IgD-negative memory B cell (primary cell): Measurements from ENCODE around the gene PVALB. TPM values are rescaled to one million over a fixed set of nuclear protein-coding genes. Genes with fewer than 3 reads are reported as not detected.

Source experiments
- H3K27ac Mint-ChIP-seq, 3 donors: one replicate each; pipeline ENCODE4 v1.8.0; 2020 to 2022; ENCODE audit warnings: mild to moderate bottlenecking in 3 of 3, mixed read lengths in 3 of 3, moderate library complexity in 1 of 3
- H3K27me3 Mint-ChIP-seq: one replicate; pipeline ENCODE4 v1.8.0; 2021; ENCODE audit warnings: mixed read lengths
- H3K36me3 Mint-ChIP-seq: one replicate; pipeline ENCODE4 v1.8.0; 2020; ENCODE audit warnings: mild to moderate bottlenecking, mixed read lengths
- H3K4me1 Mint-ChIP-seq, 3 donors: one replicate each; pipeline ENCODE4 v1.8.0; 2020 to 2022; ENCODE audit warnings: mixed read lengths in 3 of 3, mild to moderate bottlenecking in 1 of 3
- H3K4me3 Mint-ChIP-seq, 4 donors: one replicate each; pipeline ENCODE4 v1.8.0; 2020 to 2022; ENCODE audit warnings: mild to moderate bottlenecking in 4 of 4, mixed read lengths in 4 of 4, moderate library complexity in 3 of 4
- H3K9me3 Mint-ChIP-seq, 3 donors: one replicate each; pipeline ENCODE4 v1.8.0; 2020 to 2021; ENCODE audit warnings: mixed read lengths in 3 of 3, mild to moderate bottlenecking in 1 of 3
- polyA plus RNA-seq: library from polyadenylated mRNA; unstranded; fragments of 300-500 nt; fragmentation: Illumina TruSeq; gene quantifications from one replicate; pipeline ENCODE4 v1.2.3, GENCODE V29; 2021

PVALB gene, protein sequence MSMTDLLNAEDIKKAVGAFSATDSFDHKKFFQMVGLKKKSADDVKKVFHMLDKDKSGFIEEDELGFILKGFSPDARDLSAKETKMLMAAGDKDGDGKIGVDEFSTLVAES
- not detected for polyA plus RNA-seq

GRCh38 chr22:36816636-36817524 is at the start of gene PVALB:
Gene PVALB, minus strand, starts transcription at chr22:36817035. Its CDS starts 30 bp downstream, at chr22:36817005.
- no peaks in the 10 kb centered on the region for H3K9me3 Mint-ChIP-seq
- H3K36me3 Mint-ChIP-seq: peaks cover 1% of the 10 kb centered on the region
- H3K27ac Mint-ChIP-seq: no peak within 1 kb of the TSS
- H3K4me1 Mint-ChIP-seq: peaks cover 0 to 2% (median under 1%) of the 10 kb centered on the region in 3 donors
- peaks cover 53% of the 10 kb centered on the region for H3K27me3 Mint-ChIP-seq
- H3K4me3 Mint-ChIP-seq: peak within 1 kb of the TSS in 2 of 4 donors; percentile 17 to 52

DNA sequence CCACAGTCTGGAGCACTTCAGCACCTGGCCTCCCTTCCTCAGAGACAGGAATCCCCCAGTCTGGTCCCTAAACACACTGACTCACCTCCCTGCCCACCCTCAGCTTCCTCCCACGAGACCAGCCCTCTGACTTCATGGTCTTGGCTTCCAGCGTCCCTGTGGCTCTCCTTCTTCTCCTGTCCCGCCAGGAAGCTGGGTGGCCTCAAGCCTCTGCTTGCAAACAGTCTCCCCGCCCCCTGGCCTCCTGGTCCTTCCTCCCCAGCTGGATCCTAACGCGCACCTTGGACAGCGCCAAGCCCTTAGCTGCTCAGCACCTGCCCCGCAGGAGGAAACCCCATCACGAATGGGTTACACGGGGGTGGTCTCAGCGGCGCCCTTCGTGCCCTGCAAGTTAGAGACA is 48.5 kb upstream of the PVALB start:
- Mint-ChIP-seq H3K4me1 (peaks cover 22 to 33% (median 24%) of the 10 kb centered on the region in 3 donors), H3K27me3 (no peaks in the 10 kb centered on the region), H3K9me3 (no peaks in the 10 kb centered on the region), H3K4me3 (peak overlapping the region in 1 of 4 donors; percentile 65), H3K36me3 (peaks cover 5% of the 10 kb centered on the region), H3K27ac (no peak overlapping the region)

GRCh38 chr22:36864454-36865215 is 47.8 kb upstream of the PVALB start:
- H3K9me3 Mint-ChIP-seq: no peaks in the 10 kb centered on the region
- H3K4me3 Mint-ChIP-seq: peak overlapping the region in 1 of 4 donors; percentile 76
- H3K27ac Mint-ChIP-seq: peak overlapping the region in 1 of 3 donors; percentile 16
- H3K27me3 Mint-ChIP-seq: no peaks in the 10 kb centered on the region
- H3K4me1 Mint-ChIP-seq: peaks cover 29 to 38% (median 31%) of the 10 kb centered on the region in 3 donors
- peaks cover 5% of the 10 kb centered on the region for H3K36me3 Mint-ChIP-seq

- H3K36me3 Mint-ChIP-seq: peaks cover 5% of the 10 kb centered on the region
- no peaks in the 10 kb centered on the region for H3K27me3 Mint-ChIP-seq
- H3K9me3 Mint-ChIP-seq: no peaks in the 10 kb centered on the region
- H3K4me3 Mint-ChIP-seq: no peak overlapping the region
- H3K27ac Mint-ChIP-seq: peak overlapping the region in 2 of 3 donors; percentile 16 to 77
- peaks cover 33 to 38% (median 34%) of the 10 kb centered on the region in 3 donors for H3K4me1 Mint-ChIP-seq
These were observed 47.1 kb upstream of the PVALB start for GRCh38 chr22:36863979-36864378.

- H3K4me3 Mint-ChIP-seq: peak overlapping the region; percentile 81 to 91 (median 88)
- peaks cover 35 to 38% (median 37%) of the 10 kb centered on the region in 3 donors for H3K4me1 Mint-ChIP-seq
- H3K27me3 Mint-ChIP-seq: no peaks in the 10 kb centered on the region
- H3K9me3 Mint-ChIP-seq: no peaks in the 10 kb centered on the region
- H3K27ac Mint-ChIP-seq: peak overlapping the region; percentile 60 to 96 (median 85)
- peaks cover 5% of the 10 kb centered on the region for H3K36me3 Mint-ChIP-seq
These were observed 46.4 kb upstream of the PVALB start for GRCh38 chr22:36863281-36863680.

DNA sequence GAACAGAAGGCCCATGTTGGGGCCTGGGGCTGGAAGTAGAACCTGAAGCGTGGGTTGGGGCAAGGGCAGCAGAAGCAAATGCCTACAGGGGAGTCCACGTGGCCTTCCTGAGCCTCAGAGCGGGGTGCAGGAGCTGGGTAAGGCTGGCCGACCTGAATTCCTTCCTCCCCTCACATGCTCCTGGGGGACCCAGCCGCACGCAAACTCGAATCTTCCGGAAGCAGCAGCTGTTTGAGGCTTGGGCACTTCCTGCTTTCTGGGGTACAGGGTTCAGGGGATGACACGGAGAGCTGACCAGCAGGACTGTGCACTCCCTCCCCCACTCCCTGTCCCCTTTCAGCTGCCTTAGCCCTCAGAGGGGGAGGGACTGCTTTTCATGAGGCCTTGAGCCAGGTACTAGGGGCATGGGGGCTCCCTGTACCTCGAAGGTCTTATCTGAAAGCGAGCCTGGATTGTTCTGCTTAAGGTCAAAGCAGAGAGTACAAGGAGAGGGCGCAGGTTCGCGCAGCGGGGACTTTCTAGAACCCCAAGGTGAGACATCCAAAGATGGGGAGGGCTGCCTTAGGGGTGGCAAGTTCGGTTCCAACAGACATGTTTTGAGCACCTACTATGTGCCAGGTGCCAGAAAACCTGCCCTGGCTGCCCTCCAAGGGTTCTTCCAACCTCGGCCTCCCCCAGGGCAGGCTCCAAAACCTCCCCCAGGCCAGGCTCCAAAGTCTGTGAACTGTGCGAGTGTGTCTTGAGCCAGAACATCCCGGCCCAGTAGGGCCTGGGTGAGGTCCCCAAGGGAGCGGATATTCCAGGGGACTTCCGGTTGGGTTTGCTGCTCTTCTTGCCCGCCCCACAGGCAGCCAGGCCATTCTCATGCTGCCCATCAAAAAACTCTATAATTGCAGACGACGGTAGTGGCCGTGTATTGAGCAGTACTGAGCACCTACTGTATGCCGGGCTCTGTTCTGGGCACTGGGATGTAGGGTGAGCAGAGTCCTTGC is 45.7 kb upstream of the PVALB start:
- peak overlapping the region; percentile 81 to 92 (median 88) for H3K4me3 Mint-ChIP-seq
- H3K36me3 Mint-ChIP-seq: peaks cover 5% of the 10 kb centered on the region
- no peaks in the 10 kb centered on the region for H3K27me3 Mint-ChIP-seq
- peaks cover 35 to 38% (median 37%) of the 10 kb centered on the region in 3 donors for H3K4me1 Mint-ChIP-seq
- no peaks in the 10 kb centered on the region for H3K9me3 Mint-ChIP-seq
- H3K27ac Mint-ChIP-seq: peak overlapping the region; percentile 85 to 96 (median 93)

- H3K27me3 Mint-ChIP-seq: no peaks in the 10 kb centered on the region
- peak within 1 kb of the TSS; percentile 81 to 92 (median 87) for H3K4me3 Mint-ChIP-seq
- no peaks in the 10 kb centered on the region for H3K9me3 Mint-ChIP-seq
- H3K36me3 Mint-ChIP-seq: peaks cover 5% of the 10 kb centered on the region
- H3K27ac Mint-ChIP-seq: peak within 1 kb of the TSS; percentile 85 to 96 (median 93)
- peaks cover 40 to 44% (median 40%) of the 10 kb centered on the region in 3 donors for H3K4me1 Mint-ChIP-seq
These were observed 44.2 kb upstream of the PVALB start, which contains the start of gene NCF4 for GRCh38 chr22:36860821-36861659. Gene NCF4, plus strand, starts transcription at chr22:36861006. Its CDS starts 166 bp downstream, at chr22:36861172.

DNA sequence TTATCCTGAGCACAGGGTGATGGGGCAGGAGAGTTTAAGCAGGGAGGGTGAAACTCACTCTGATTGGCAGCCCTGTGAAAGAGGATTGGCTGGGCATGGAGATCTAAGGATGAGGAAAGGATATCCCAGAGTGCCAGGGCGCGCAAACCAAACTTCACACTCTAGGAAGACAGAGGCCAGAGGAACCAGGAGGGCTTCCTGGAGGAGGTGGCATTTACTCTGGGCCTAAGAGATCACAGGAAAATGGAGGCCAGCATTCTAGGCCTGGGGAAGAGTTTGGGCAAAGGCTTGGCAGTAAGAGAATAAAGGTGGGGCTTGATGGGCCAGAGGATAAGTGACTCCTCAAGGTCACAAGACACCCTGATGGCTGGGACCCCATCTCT is 43.6 kb upstream of the PVALB start:
- Mint-ChIP-seq H3K27ac (peak overlapping the region; percentile 85 to 96 (median 93)), H3K4me1 (peaks cover 40 to 44% (median 40%) of the 10 kb centered on the region in 3 donors), H3K4me3 (peak overlapping the region; percentile 81 to 92 (median 87)), H3K36me3 (peaks cover 5% of the 10 kb centered on the region), H3K9me3 (no peaks in the 10 kb centered on the region), H3K27me3 (no peaks in the 10 kb centered on the region)

- Mint-ChIP-seq H3K27me3 (no peaks in the 10 kb centered on the region), H3K27ac (peak overlapping the region; percentile 85 to 96 (median 93)), H3K9me3 (no peaks in the 10 kb centered on the region), H3K36me3 (peaks cover 3% of the 10 kb centered on the region), H3K4me1 (peaks cover 40 to 44% (median 40%) of the 10 kb centered on the region in 3 donors), H3K4me3 (peak overlapping the region in 3 of 4 donors; percentile 12 to 86 (median 81))
These were observed 43.2 kb upstream of the PVALB start for GRCh38 chr22:36860017-36860416.

DNA sequence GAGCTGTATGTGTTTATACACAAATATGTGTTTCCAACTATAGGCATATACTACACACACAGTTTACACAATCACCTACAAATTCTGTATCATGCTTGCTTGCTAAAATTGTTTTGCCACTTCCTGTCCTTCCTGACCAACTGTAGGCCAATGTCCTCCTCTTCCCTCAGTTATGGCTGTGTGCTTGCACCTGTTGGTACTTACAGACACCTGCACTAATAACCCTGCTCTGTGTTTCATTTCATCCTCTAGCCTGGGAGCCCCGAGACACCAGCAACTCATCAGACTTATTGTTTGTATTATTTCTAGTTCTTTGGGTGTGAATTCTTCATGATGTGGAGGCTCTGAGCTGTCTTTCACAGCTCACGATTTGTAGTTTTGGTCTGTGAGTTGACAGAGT is 42.1 kb upstream of the PVALB start:
- H3K9me3 Mint-ChIP-seq: no peaks in the 10 kb centered on the region
- H3K27ac Mint-ChIP-seq: peak overlapping the region in 2 of 3 donors; percentile 7 to 96
- H3K4me1 Mint-ChIP-seq: peaks cover 38 to 41% (median 40%) of the 10 kb centered on the region in 3 donors
- H3K4me3 Mint-ChIP-seq: peak overlapping the region in 1 of 4 donors; percentile 0
- no peaks in the 10 kb centered on the region for H3K27me3 Mint-ChIP-seq
- no peaks in the 10 kb centered on the region for H3K36me3 Mint-ChIP-seq

GRCh38 chr22:36858156-36858555 is 41.3 kb upstream of the PVALB start:
- peak overlapping the region in 1 of 3 donors; percentile 17 for H3K27ac Mint-ChIP-seq
- no peaks in the 10 kb centered on the region for H3K9me3 Mint-ChIP-seq
- H3K36me3 Mint-ChIP-seq: no peaks in the 10 kb centered on the region
- no peak overlapping the region for H3K4me3 Mint-ChIP-seq
- no peaks in the 10 kb centered on the region for H3K27me3 Mint-ChIP-seq
- peaks cover 40 to 42% (median 41%) of the 10 kb centered on the region in 3 donors for H3K4me1 Mint-ChIP-seq

DNA sequence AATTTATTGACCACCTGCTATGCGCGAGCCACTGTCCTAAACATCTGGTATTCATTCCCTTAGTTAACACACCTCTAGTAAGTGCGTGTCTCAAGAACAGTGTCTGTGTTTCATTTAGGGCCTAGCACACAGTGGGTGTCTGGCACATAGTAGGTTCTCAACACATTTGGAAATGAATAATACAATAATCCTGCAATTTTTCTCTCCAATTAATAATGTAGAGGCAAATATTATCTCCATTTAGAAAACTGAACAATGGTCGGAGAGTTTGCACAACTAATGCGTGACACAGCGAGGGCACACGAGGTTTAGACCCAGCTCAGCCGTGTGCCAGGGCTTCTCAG is 39.9 kb upstream of the PVALB start:
- Mint-ChIP-seq H3K36me3 (no peaks in the 10 kb centered on the region), H3K4me1 (peaks cover 29 to 31% (median 30%) of the 10 kb centered on the region in 3 donors), H3K27ac (peak overlapping the region; percentile 40 to 96 (median 69)), H3K4me3 (peak overlapping the region in 1 of 4 donors; percentile 19), H3K9me3 (no peaks in the 10 kb centered on the region), H3K27me3 (no peaks in the 10 kb centered on the region)
